Gastroesophageal sphincter (tissue), 3 donors: ENCODE measurements around the gene ETFRF1.

Experiments
- POLR2A ChIP-seq, 2 donors: fragments of 450-650 bp; IDR thresholded peaks; one replicate each; pipeline ENCODE4 v1.6.1; 2017; ENCODE audit warnings: antibody characterized with exemption in 2 of 2, mild to moderate bottlenecking in 2 of 2, moderate library complexity in 1 of 2
- POLR2AphosphoS5 ChIP-seq: sonication (generic); formaldehyde crosslinking; IDR thresholded peaks from one replicate; pipeline ENCODE4 v1.6.1; 2017; ENCODE audit warnings: antibody characterized with exemption
- TF ChIP-seq, protein P1 (sequence below), 4 experiments: fragments of 200-600 bp in 2 of 4; fragments of 450-650 bp in 2 of 4; sonication (generic) in 1 of 4; IDR thresholded peaks; one replicate each; pipeline ENCODE4 v1.5.1; 2017 to 2019; ENCODE audit warnings: antibody characterized with exemption in 4 of 4, mild to moderate bottlenecking in 2 of 4, moderate library complexity in 2 of 4

DNA sequence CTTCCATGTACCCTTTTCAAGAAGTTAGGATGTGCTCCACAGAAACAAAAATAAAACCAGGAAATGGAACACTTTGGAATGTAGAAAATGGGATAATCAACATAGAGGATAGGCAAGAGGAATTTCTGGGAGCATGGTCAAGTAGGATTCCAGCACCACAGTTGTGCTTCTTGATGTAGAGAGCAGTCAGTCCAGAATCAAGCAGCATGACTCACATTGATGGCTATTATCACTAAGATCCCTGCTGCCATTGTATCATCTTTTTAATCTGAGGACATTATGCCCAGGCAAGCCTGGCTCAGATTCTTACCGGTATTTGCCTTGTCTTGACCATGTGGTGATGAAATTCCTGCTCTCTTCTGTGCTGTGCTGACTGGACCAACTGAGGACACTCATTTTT lies 5.7 kb downstream of the ETFRF1 start:
- TF ChIP-seq, protein P1, sequence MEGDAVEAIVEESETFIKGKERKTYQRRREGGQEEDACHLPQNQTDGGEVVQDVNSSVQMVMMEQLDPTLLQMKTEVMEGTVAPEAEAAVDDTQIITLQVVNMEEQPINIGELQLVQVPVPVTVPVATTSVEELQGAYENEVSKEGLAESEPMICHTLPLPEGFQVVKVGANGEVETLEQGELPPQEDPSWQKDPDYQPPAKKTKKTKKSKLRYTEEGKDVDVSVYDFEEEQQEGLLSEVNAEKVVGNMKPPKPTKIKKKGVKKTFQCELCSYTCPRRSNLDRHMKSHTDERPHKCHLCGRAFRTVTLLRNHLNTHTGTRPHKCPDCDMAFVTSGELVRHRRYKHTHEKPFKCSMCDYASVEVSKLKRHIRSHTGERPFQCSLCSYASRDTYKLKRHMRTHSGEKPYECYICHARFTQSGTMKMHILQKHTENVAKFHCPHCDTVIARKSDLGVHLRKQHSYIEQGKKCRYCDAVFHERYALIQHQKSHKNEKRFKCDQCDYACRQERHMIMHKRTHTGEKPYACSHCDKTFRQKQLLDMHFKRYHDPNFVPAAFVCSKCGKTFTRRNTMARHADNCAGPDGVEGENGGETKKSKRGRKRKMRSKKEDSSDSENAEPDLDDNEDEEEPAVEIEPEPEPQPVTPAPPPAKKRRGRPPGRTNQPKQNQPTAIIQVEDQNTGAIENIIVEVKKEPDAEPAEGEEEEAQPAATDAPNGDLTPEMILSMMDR (IDR thresholded peaks at IDR 0.05): no peak
- no peak for TF ChIP-seq POLR2A (IDR thresholded peaks at IDR 0.05)
- TF ChIP-seq POLR2AphosphoS5: no peak
